Activated naive CD4-positive, alpha-beta T cell treated with anti-CD3 and anti-CD28 coated beads, Interleukin-2, amount 50 U/mL, for 72 hours (primary cell): ENCODE measurements around the gene PREP. TPM values are rescaled to one million over a fixed set of nuclear protein-coding genes. Genes with fewer than 3 reads are reported as not detected.

Source experiments
- ATAC-seq, 2 donors: fragments of 150-1000 bp; cut with Tn5 transposase; 2 replicates each; pipeline ENCODE4 v1.10.0; 2021; ENCODE audit warnings: mild to moderate bottlenecking in 2 of 2, moderate library complexity in 2 of 2
- DNase-seq, 2 donors: peaks; one replicate each; pipeline ENCODE4 v3.0.0; 2021 to 2022; ENCODE audit warnings: low spot score in 2 of 2
- H3K27ac Mint-ChIP-seq, 2 donors: one replicate each; pipeline ENCODE4 v1.8.0; 2022; ENCODE audit warnings: mild to moderate bottlenecking in 2 of 2, mixed read lengths in 2 of 2
- H3K36me3 Mint-ChIP-seq, 2 donors: one replicate each; pipeline ENCODE4 v1.8.0; 2022; ENCODE audit warnings: mixed read lengths in 2 of 2
- H3K9me3 Mint-ChIP-seq, 2 donors: one replicate each; pipeline ENCODE4 v1.8.0; 2022; ENCODE audit warnings: mixed read lengths in 2 of 2
- total RNA-seq, 2 donors: library from RNA; stranded (reverse); gene quantifications; one replicate each; pipeline ENCODE4 v1.2.3, GENCODE V29; 2022

Gene PREP
- total RNA-seq, 2 donors from 2014 or later, result 19.2 to 45.6 TPM

GRCh38 chr6:105402090-105402938 lies 568 bp downstream of the PREP start:
- Mint-ChIP-seq H3K36me3 (peaks cover 6% of the 10 kb centered on the region in 2 donors), H3K9me3 (no peaks in the 10 kb centered on the region), H3K27ac (peak overlapping the region; percentile 85 to 87)
- ATAC-seq (peak; percentile 30 to 58), DNase-seq (peak; percentile 20 to 72)

- Mint-ChIP-seq H3K9me3 (no peaks in the 10 kb centered on the region), H3K27ac (peak overlapping the region in 1 of 2 donors; percentile 87), H3K36me3 (peaks cover 6% of the 10 kb centered on the region in 2 donors)
- ATAC-seq (no peak), DNase-seq (no peak)
Measured at GRCh38 chr6:105401247-105402089, 1.4 kb downstream of the PREP start.

GRCh38 chr6:105400501-105400900 lies 2.4 kb downstream of the PREP start:
- DNase-seq, result no peak
- H3K36me3 Mint-ChIP-seq, result peaks cover 6 to 12% of the 10 kb centered on the region in 2 donors
- H3K27ac Mint-ChIP-seq, result no peak overlapping the region
- H3K9me3 Mint-ChIP-seq, result no peaks in the 10 kb centered on the region
- no peak for ATAC-seq

DNA sequence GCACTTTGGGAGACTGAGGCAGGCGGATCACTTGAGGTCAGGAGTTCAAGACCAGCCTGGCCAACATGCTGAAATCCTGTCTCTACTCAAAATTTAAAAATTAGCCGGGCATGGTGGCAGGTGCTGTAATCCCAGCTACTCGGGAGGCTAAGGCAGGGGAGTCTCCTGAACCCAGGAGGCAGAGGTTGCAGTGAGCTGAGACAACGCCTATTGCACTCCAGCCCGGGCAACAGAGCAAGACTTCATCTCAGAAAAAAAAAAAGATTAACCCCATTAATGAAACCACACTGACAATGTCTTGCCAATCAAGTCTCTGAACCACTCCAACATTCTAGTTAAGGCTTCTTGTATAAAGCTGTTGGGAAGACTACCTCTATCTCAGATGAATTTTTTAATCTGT lies 4.0 kb downstream of the PREP start:
- no peak for DNase-seq
- Mint-ChIP-seq H3K27ac (no peak overlapping the region), H3K9me3 (no peaks in the 10 kb centered on the region), H3K36me3 (peaks cover 6 to 12% of the 10 kb centered on the region in 2 donors)
- ATAC-seq, result no peak

- no peak for DNase-seq
- H3K9me3 Mint-ChIP-seq, result no peaks in the 10 kb centered on the region
- peak overlapping the region in 1 of 2 donors; percentile 30 for H3K27ac Mint-ChIP-seq
- no peak for ATAC-seq
- peaks cover 6 to 12% of the 10 kb centered on the region in 2 donors for H3K36me3 Mint-ChIP-seq
Measured at GRCh38 chr6:105397987-105398386, 4.9 kb downstream of the PREP start.

GRCh38 chr6:105391705-105392104 lies 11.2 kb downstream of the PREP start:
- Mint-ChIP-seq H3K9me3 (no peaks in the 10 kb centered on the region), H3K36me3 (peaks cover 6 to 7% of the 10 kb centered on the region in 2 donors), H3K27ac (no peak overlapping the region)
- DNase-seq (no peak), ATAC-seq (no peak)

- Mint-ChIP-seq H3K9me3 (no peaks in the 10 kb centered on the region), H3K27ac (no peak overlapping the region), H3K36me3 (peaks cover 0 to 12% of the 10 kb centered on the region in 2 donors)
- ATAC-seq (no peak), DNase-seq (no peak)
Measured at GRCh38 chr6:105389543-105389942, 13.3 kb downstream of the PREP start.

GRCh38 chr6:105388392-105388791 lies 14.5 kb downstream of the PREP start:
- ATAC-seq (no peak), DNase-seq (no peak)
- H3K9me3 Mint-ChIP-seq, result no peaks in the 10 kb centered on the region
- H3K27ac Mint-ChIP-seq, result no peak overlapping the region
- H3K36me3 Mint-ChIP-seq, result peaks cover 0 to 12% of the 10 kb centered on the region in 2 donors

DNA sequence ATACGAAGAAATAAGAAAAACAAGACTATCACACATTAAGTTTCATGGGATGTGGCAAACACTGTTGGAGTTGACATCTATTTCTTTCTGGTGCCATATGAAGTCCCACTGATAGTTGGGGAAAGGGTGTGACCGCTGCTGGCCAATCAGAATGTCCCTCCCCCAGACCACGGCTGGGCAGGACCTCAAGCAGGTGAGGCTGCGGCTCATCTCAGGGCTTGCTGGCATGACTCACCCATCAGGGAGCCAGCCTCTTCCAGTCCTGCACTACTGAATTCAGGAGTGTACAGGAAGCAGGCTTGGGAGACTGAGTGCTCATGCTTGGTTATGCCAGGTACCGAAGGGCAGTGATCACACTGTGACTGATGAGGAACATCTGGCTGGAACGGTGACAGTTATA lies 18.9 kb downstream of the PREP start:
- no peak overlapping the region for H3K27ac Mint-ChIP-seq
- H3K36me3 Mint-ChIP-seq, result peaks cover 0 to 12% of the 10 kb centered on the region in 2 donors
- H3K9me3 Mint-ChIP-seq, result no peaks in the 10 kb centered on the region
- ATAC-seq (peak; percentile 24 to 43), DNase-seq (no peak)

- Mint-ChIP-seq H3K27ac (no peak overlapping the region), H3K9me3 (no peaks in the 10 kb centered on the region), H3K36me3 (peaks cover 0 to 12% of the 10 kb centered on the region in 2 donors)
- no peak for DNase-seq
- ATAC-seq, result peak in 1 of 2 donors; percentile 20
Measured at GRCh38 chr6:105382958-105383357, 19.9 kb downstream of the PREP start.

GRCh38 chr6:105382496-105382895 lies 20.4 kb downstream of the PREP start:
- DNase-seq, result no peak
- Mint-ChIP-seq H3K27ac (no peak overlapping the region), H3K9me3 (no peaks in the 10 kb centered on the region), H3K36me3 (peaks cover 0 to 10% of the 10 kb centered on the region in 2 donors)
- no peak for ATAC-seq

DNA sequence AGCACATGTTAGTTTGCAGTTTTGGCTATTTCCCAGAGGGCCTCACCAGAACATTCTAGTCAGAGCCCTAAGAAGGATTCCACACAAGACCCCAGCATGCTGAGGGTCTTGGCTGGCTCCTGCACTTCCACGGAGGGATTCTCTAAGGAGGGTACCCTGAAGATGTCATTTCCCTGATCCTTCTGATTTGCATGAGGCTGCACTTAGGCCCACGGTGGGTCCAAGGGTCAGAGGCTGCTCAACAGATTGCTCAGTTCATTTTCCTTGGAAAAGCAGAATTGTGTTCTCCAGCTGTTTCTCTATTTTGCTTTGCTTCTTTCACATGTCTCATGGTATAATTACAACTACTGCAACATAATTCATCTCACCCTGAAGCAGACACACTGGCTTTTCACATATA lies 22.2 kb downstream of the PREP start:
- no peaks in the 10 kb centered on the region for H3K36me3 Mint-ChIP-seq
- no peaks in the 10 kb centered on the region for H3K9me3 Mint-ChIP-seq
- ATAC-seq (no peak), DNase-seq (no peak)
- peak overlapping the region in 1 of 2 donors; percentile 22 for H3K27ac Mint-ChIP-seq

GRCh38 chr6:105375797-105376196 lies 27.1 kb downstream of the PREP start:
- DNase-seq, result no peak
- ATAC-seq, result no peak
- H3K36me3 Mint-ChIP-seq, result peaks cover 3 to 18% of the 10 kb centered on the region in 2 donors
- no peak overlapping the region for H3K27ac Mint-ChIP-seq
- no peaks in the 10 kb centered on the region for H3K9me3 Mint-ChIP-seq

DNA sequence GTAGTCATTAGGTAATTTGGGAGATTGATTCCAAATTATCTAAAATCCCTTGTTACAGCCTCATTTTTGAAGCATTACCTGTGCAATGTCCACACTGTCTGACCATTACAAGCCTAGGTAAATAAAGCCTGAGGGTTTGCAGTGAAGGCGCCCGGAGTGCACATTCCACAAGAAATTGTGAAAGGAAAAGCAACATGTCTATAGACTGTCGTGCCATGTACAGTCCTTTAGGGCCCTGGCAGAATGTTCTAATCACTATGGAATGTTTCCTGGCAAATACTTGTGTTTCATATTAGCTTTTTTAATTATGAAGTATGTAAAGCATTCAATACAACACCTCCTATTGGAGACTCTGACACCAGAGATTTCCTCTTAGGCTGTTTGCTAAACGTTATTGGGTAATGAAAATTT lies 28.9 kb downstream of the PREP start:
- no peak for DNase-seq
- peaks cover 8 to 27% of the 10 kb centered on the region in 2 donors for H3K36me3 Mint-ChIP-seq
- no peak for ATAC-seq
- no peak overlapping the region for H3K27ac Mint-ChIP-seq
- no peaks in the 10 kb centered on the region for H3K9me3 Mint-ChIP-seq

DNA sequence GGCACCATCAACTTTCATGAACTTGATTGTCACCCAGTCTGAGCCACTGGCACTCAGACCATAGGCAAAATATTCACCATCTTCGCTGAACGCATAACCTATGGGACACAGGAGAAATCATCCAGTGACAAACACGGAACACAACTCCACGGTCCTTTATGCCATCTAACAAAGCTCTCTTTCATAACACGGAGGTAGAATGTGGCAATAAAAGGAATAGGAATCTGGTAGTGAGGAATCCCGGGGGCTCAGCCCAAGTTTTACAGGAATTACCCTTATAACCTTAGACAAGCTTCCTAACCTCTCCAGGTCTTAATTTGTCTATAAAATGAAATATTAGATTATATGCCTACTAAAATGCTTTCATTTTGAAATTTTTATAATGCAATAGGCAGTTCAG lies 29.4 kb downstream of the PREP start:
- ATAC-seq, result no peak
- no peak for DNase-seq
- Mint-ChIP-seq H3K36me3 (peaks cover 8 to 28% of the 10 kb centered on the region in 2 donors), H3K9me3 (no peaks in the 10 kb centered on the region), H3K27ac (no peak overlapping the region)

DNA sequence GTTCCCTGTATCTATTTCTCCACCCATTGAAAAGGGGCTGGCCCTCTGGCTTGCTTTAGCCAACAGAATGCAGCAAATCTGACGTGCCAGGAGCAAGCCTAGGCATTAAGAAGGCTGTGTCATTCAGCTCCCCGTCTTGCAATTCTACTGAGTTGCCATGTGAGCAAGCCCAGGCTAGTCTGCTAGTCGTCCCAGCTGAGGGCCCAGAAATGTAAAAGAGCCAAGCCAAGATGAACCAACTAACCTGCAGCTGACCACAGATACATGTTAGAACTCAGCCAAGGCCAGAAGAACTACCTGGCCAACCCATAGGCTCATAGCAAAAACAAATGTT lies 30.1 kb downstream of the PREP start:
- H3K9me3 Mint-ChIP-seq, result no peaks in the 10 kb centered on the region
- ATAC-seq, result no peak
- H3K27ac Mint-ChIP-seq, result no peak overlapping the region
- peaks cover 8 to 28% of the 10 kb centered on the region in 2 donors for H3K36me3 Mint-ChIP-seq
- DNase-seq, result no peak

DNA sequence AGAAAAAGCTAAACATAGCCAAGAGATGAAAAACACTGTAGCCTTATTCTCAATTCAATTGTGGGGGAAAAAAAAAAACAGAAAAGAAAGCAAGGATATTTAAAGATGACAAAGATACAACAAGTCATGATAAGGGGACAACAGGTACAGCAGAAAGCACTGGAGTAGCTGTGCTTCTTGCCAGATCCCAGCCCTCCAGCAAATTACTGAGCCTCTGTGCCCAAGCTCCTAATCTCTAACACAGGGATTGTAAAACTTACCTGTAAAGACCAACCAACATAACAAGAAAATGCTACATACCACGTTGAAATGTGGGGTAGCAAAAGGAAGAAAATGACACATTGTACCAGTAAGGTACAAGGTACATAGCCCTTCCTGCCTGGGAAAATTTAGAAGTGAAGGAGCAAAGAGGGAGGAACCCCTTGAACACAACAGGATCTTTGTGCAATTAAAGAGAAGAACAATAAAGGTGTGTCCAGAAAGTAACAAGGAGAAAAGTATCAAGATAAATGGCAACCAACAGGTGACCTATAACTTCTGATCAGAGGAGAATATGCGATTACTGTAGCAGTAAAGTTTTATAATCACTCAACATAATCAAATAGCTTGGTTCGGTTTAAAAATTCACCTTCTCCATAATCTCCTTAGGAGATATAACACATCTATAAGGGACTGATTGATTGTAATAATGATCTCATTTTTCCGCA lies 30.6 kb downstream of the PREP start:
- no peak for ATAC-seq
- no peaks in the 10 kb centered on the region for H3K9me3 Mint-ChIP-seq
- DNase-seq, result no peak
- no peak overlapping the region for H3K27ac Mint-ChIP-seq
- H3K36me3 Mint-ChIP-seq, result peaks cover 8 to 29% of the 10 kb centered on the region in 2 donors
